ENCODE results near the gene C5. TPM values are rescaled to one million over a fixed set of nuclear protein-coding genes. Genes with fewer than 3 reads are reported as not detected.

The C5 gene
- total and polyA plus RNA-seq, 9 of the 15 experiments (the other 6 are each of a cell fraction or from before 2014, with no cell fraction given), result 0.08 to 0.91 (median 0.42) TPM

GRCh38 chr9:120935383-120935857, 114.7 kb downstream of the C5 start (continued):
- TF ChIP-seq HDAC6 (IDR thresholded peaks at IDR 0.05; ENCODE audit: low read depth, low read length), result no peak
- no peak for TF ChIP-seq GATAD2B (IDR thresholded peaks at IDR 0.05; ENCODE audit: borderline replicate concordance)
- 0 out of 2 replicates have a peak, but pooled peaks have one; percentile 38 for TF ChIP-seq JUND (IDR thresholded peaks at IDR 0.05; ENCODE audit: borderline replicate concordance, low read depth, low read length)
- TF ChIP-seq JUND (tag; IDR thresholded peaks at IDR 0.05; ENCODE audit: borderline replicate concordance, low read depth, low read length), result no peak; the same call in 2 of the 3 replicates
- no peak for TF ChIP-seq ATF6 (CRISPR knock-in tag; IDR thresholded peaks at IDR 0.05)
- TF ChIP-seq RBFOX2 (IDR thresholded peaks at IDR 0.05; ENCODE audit: low read depth, low read length), result 0 out of 2 replicates have a peak, but pooled peaks have one; percentile 20
- TF ChIP-seq NFIX (CRISPR knock-in tag; IDR thresholded peaks at IDR 0.05; ENCODE audit: low read depth), result peak; percentile 20; the same call in 1 of the 2 replicates
- TF ChIP-seq MTA2 (IDR thresholded peaks at IDR 0.05; ENCODE audit: low read depth), result no peak
- TF ChIP-seq E2F6 (IDR thresholded peaks at IDR 0.05; ENCODE audit: borderline replicate concordance in 1 of 2, extremely low read depth in 1 of 2, insufficient read depth in 1 of 2, insufficient read length in 1 of 2, low read depth in 1 of 2, low read length in 1 of 2, poor library complexity in 1 of 2, severe bottlenecking in 1 of 2), result peak in 1 of 2 experiments; percentile 19
- peak; percentile 98 for TF ChIP-seq NFIC (IDR thresholded peaks at IDR 0.05)
- no peak for TF ChIP-seq ZNF639 (CRISPR knock-in tag; conservative IDR thresholded peaks at IDR 0.05 in 1 of 2, IDR thresholded peaks at IDR 0.05 in 1 of 2)
